ENCODE results near the gene NPY4R2.
"Not testable (repeated sequence)": the region's sequence is repeated elsewhere in the genome, so short reads cannot be mapped to it uniquely, and the experiment has no call there.

GRCh38 chr10:47940821-47941220 lies 22.4 kb downstream of the NPY4R2 start:
- TF ChIP-seq CTCF, POLR2A (IDR thresholded peaks at IDR 0.05): not testable (repeated sequence)
